B cell (primary cell): ENCODE results near the gene SCAMP1.

Experiments used
- CTCF ChIP-seq: fragments of 200-600 bp; IDR thresholded peaks from one replicate; pipeline ENCODE4 v1.8.0; 2022; ENCODE audit warnings: antibody characterized with exemption, mild to moderate bottlenecking
- EZH2 ChIP-seq: IDR thresholded peaks from 2 replicates; pipeline ENCODE4 v1.6.1; 2012; ENCODE audit warnings: borderline replicate concordance, low read depth, mild to moderate bottlenecking, moderate library complexity, low read length; ENCODE audit not compliant: insufficient read depth, poor library complexity, severe bottlenecking

DNA sequence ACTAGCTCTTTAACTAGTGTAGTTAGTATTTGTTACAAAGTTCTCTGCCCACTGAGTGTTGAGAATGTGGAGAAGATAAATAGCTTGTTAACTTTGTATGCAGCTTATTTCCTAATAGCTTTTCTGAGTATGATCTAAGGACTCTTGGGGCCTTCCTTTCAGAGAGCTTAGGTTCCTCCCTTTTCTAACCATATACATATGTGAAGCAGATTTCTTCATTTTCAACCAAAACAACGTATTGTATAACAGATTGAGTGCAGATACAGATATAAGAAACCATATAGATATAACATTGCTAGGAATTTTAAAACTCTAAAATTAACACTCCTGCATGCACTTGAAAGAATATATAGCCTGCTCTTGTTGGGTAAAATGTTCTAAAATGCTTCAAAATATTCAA lies 70.4 kb downstream of the SCAMP1 start:
- TF ChIP-seq CTCF (no peak), EZH2 (no peak)
